Body of pancreas (tissue), 4 donors: Measurements from ENCODE around the gene C2orf81.

Source experiments
- POLR2A ChIP-seq, 3 donors: fragments of 450-650 bp; IDR thresholded peaks; one replicate each; pipeline ENCODE4 v1.6.1; 2016; ENCODE audit warnings: antibody characterized with exemption in 3 of 3, mild to moderate bottlenecking in 2 of 3
- TF ChIP-seq, protein P1 (sequence below), 7 experiments: fragments of 450-650 bp in 4 of 7; fragments of 200-600 bp in 3 of 7; sonication (generic) in 3 of 7; IDR thresholded peaks; one replicate each; pipeline ENCODE4 v1.5.1; 2016 to 2019; ENCODE audit warnings: antibody characterized with exemption in 7 of 7

DNA sequence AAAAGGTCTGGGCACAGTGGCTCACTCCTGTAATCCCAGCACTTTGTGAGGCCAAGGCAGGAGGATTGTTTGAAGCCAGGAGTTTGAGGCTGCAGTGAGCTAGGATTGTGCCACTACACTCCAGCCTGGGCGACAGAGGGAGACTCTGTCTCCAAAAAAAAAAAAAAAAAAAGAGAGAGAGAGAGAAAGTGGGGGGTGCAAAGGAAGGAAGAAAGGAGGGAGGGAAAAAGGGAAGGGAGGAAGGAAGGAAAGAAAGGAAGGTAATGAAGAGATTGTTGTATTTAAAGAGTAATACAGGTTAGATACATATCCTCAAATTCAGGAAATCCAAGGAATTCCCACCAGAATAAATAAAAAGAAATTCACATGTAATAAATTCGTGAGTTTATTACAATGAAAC, 19.5 kb downstream of the C2orf81 start:
- TF ChIP-seq POLR2A (IDR thresholded peaks at IDR 0.05): no peak
- TF ChIP-seq, protein P1, sequence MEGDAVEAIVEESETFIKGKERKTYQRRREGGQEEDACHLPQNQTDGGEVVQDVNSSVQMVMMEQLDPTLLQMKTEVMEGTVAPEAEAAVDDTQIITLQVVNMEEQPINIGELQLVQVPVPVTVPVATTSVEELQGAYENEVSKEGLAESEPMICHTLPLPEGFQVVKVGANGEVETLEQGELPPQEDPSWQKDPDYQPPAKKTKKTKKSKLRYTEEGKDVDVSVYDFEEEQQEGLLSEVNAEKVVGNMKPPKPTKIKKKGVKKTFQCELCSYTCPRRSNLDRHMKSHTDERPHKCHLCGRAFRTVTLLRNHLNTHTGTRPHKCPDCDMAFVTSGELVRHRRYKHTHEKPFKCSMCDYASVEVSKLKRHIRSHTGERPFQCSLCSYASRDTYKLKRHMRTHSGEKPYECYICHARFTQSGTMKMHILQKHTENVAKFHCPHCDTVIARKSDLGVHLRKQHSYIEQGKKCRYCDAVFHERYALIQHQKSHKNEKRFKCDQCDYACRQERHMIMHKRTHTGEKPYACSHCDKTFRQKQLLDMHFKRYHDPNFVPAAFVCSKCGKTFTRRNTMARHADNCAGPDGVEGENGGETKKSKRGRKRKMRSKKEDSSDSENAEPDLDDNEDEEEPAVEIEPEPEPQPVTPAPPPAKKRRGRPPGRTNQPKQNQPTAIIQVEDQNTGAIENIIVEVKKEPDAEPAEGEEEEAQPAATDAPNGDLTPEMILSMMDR (IDR thresholded peaks at IDR 0.05): no peak
